ENCODE data around the gene MYO5C.

MYO5C gene

GRCh38 chr15:52301265-52301847, 5.8 kb upstream of the MYO5C start:
- DNase-seq (ENCODE audit: low spot score), result no peak
- no peak for TF ChIP-seq CTCF (IDR thresholded peaks at IDR 0.05; ENCODE audit: extremely low read depth, insufficient read depth, missing control alignments)
- in situ Hi-C loops (cut with MboI; ENCODE audit: low pct_unique_long_range_greater_than_20kb, low sequenced_read_pairs, unreplicated experiment), result no loop called here

- DNase-seq (ENCODE audit: low spot score), result no peak
- TF ChIP-seq CTCF (IDR thresholded peaks at IDR 0.05; ENCODE audit: extremely low read depth, insufficient read depth, missing control alignments), result no peak
- in situ Hi-C loops (cut with MboI; ENCODE audit: low pct_unique_long_range_greater_than_20kb, low sequenced_read_pairs, unreplicated experiment), result no loop called here
These were observed 653 bp downstream of the MYO5C start for GRCh38 chr15:52294881-52295420.

GRCh38 chr15:52292780-52293392, 2.7 kb downstream of the MYO5C start:
- TF ChIP-seq CTCF (IDR thresholded peaks at IDR 0.05; ENCODE audit: extremely low read depth, insufficient read depth, missing control alignments), result no peak
- DNase-seq (ENCODE audit: low spot score), result no peak
- in situ Hi-C loops (cut with MboI; ENCODE audit: low pct_unique_long_range_greater_than_20kb, low sequenced_read_pairs, unreplicated experiment), result no loop called here

- no peak for DNase-seq (ENCODE audit: low spot score)
- in situ Hi-C loops (cut with MboI; ENCODE audit: low pct_unique_long_range_greater_than_20kb, low sequenced_read_pairs, unreplicated experiment), result no loop called here
- no peak for TF ChIP-seq CTCF (IDR thresholded peaks at IDR 0.05; ENCODE audit: extremely low read depth, insufficient read depth, missing control alignments)
These were observed 4.4 kb downstream of the MYO5C start for GRCh38 chr15:52291204-52291603.

- in situ Hi-C loops (cut with MboI; ENCODE audit: low pct_unique_long_range_greater_than_20kb, low sequenced_read_pairs, unreplicated experiment), result no loop called here
- no peak for TF ChIP-seq CTCF (IDR thresholded peaks at IDR 0.05; ENCODE audit: extremely low read depth, insufficient read depth, missing control alignments)
- DNase-seq (ENCODE audit: low spot score), result no peak
These were observed 4.8 kb downstream of the MYO5C start for GRCh38 chr15:52290800-52291199.

GRCh38 chr15:52290329-52290728, 5.3 kb downstream of the MYO5C start:
- no peak for DNase-seq (ENCODE audit: low spot score)
- no peak for TF ChIP-seq CTCF (IDR thresholded peaks at IDR 0.05; ENCODE audit: extremely low read depth, insufficient read depth, missing control alignments)
- in situ Hi-C loops (cut with MboI; ENCODE audit: low pct_unique_long_range_greater_than_20kb, low sequenced_read_pairs, unreplicated experiment), result no loop called here

All from GM13977 (cell line).